ENCODE measurements around the gene TNNT2.

Gene TNNT2

GRCh38 chr1:201389051-201389450 lies 11.6 kb upstream of the TNNT2 start:
- no peaks in the 10 kb centered on the region for H3K9me3 ChIP-seq (ENCODE audit: low read length)
- no peaks in the 10 kb centered on the region for H3K27me3 ChIP-seq (ENCODE audit: control insufficient read depth in 1 of 2, insufficient read depth in 2 of 2, low read length in 2 of 2)
- H3K4me1 ChIP-seq (ENCODE audit: insufficient read depth, low read length), result no peaks in the 10 kb centered on the region
- no peak overlapping the region for H3K4me3 ChIP-seq (ENCODE audit: low read depth in 1 of 2, low read length in 2 of 2)
- H3K9ac ChIP-seq (ENCODE audit: low read length), result no peak overlapping the region
- no peak overlapping the region for H3K27ac ChIP-seq (ENCODE audit: low read depth, low read length)
- no peaks in the 10 kb centered on the region for H3K36me3 ChIP-seq (ENCODE audit: insufficient read depth, low read length)

- Histone ChIP-seq H3K27me3 (ENCODE audit: control insufficient read depth in 1 of 2, insufficient read depth in 2 of 2, low read length in 2 of 2) (no peaks in the 10 kb centered on the region), H3K36me3 (ENCODE audit: insufficient read depth, low read length) (no peaks in the 10 kb centered on the region)
Measured at GRCh38 chr1:201386208-201386607, 8.7 kb upstream of the TNNT2 start.

GRCh38 chr1:201385299-201385891 lies 7.9 kb upstream of the TNNT2 start:
- Histone ChIP-seq H3K4me3 (ENCODE audit: low read depth in 1 of 2, low read length in 2 of 2) (no peak overlapping the region), H3K27ac (ENCODE audit: low read depth, low read length) (no peak overlapping the region), H3K9me3 (ENCODE audit: low read length) (no peaks in the 10 kb centered on the region), H3K4me1 (ENCODE audit: insufficient read depth, low read length) (no peaks in the 10 kb centered on the region), H3K27me3 (ENCODE audit: control insufficient read depth in 1 of 2, insufficient read depth in 2 of 2, low read length in 2 of 2) (no peaks in the 10 kb centered on the region), H3K9ac (ENCODE audit: low read length) (no peak overlapping the region), H3K36me3 (ENCODE audit: insufficient read depth, low read length) (no peaks in the 10 kb centered on the region)

More at GRCh38 chr1:201386208-201386607, 8.7 kb upstream of the TNNT2 start:
- Histone ChIP-seq H3K9ac (ENCODE audit: low read length) (no peak overlapping the region), H3K4me1 (ENCODE audit: insufficient read depth, low read length) (no peaks in the 10 kb centered on the region), H3K27ac (ENCODE audit: low read depth, low read length) (no peak overlapping the region), H3K4me3 (ENCODE audit: low read depth in 1 of 2, low read length in 2 of 2) (no peak overlapping the region), H3K9me3 (ENCODE audit: low read length) (no peaks in the 10 kb centered on the region)

- Histone ChIP-seq H3K4me1 (ENCODE audit: insufficient read depth, low read length) (no peaks in the 10 kb centered on the region), H3K27me3 (ENCODE audit: control insufficient read depth in 1 of 2, insufficient read depth in 2 of 2, low read length in 2 of 2) (no peaks in the 10 kb centered on the region)
Measured at GRCh38 chr1:201384406-201384782, 6.9 kb upstream of the TNNT2 start.

GRCh38 chr1:201383647-201384405 lies 6.3 kb upstream of the TNNT2 start:
- Histone ChIP-seq H3K4me1 (ENCODE audit: insufficient read depth, low read length) (no peaks in the 10 kb centered on the region), H3K4me3 (ENCODE audit: low read depth in 1 of 2, low read length in 2 of 2) (no peak overlapping the region), H3K27me3 (ENCODE audit: control insufficient read depth in 1 of 2, insufficient read depth in 2 of 2, low read length in 2 of 2) (no peaks in the 10 kb centered on the region), H3K9me3 (ENCODE audit: low read length) (no peaks in the 10 kb centered on the region), H3K36me3 (ENCODE audit: insufficient read depth, low read length) (no peaks in the 10 kb centered on the region), H3K9ac (ENCODE audit: low read length) (no peak overlapping the region), H3K27ac (ENCODE audit: low read depth, low read length) (no peak overlapping the region)

More at GRCh38 chr1:201384406-201384782, 6.9 kb upstream of the TNNT2 start:
- Histone ChIP-seq H3K9me3 (ENCODE audit: low read length) (no peaks in the 10 kb centered on the region), H3K9ac (ENCODE audit: low read length) (no peak overlapping the region), H3K27ac (ENCODE audit: low read depth, low read length) (no peak overlapping the region), H3K4me3 (ENCODE audit: low read depth in 1 of 2, low read length in 2 of 2) (no peak overlapping the region), H3K36me3 (ENCODE audit: insufficient read depth, low read length) (no peaks in the 10 kb centered on the region)

GRCh38 chr1:201381130-201381529 lies 3.6 kb upstream of the TNNT2 start:
- no peak overlapping the region for H3K4me3 ChIP-seq (ENCODE audit: low read depth in 1 of 2, low read length in 2 of 2)
- H3K27me3 ChIP-seq (ENCODE audit: control insufficient read depth in 1 of 2, insufficient read depth in 2 of 2, low read length in 2 of 2), result no peaks in the 10 kb centered on the region
- no peaks in the 10 kb centered on the region for H3K36me3 ChIP-seq (ENCODE audit: insufficient read depth, low read length)
- no peaks in the 10 kb centered on the region for H3K9me3 ChIP-seq (ENCODE audit: low read length)
- no peak overlapping the region for H3K9ac ChIP-seq (ENCODE audit: low read length)
- H3K27ac ChIP-seq (ENCODE audit: low read depth, low read length), result no peak overlapping the region
- no peaks in the 10 kb centered on the region for H3K4me1 ChIP-seq (ENCODE audit: insufficient read depth, low read length)

GRCh38 chr1:201379733-201380242 lies 2.3 kb upstream of the TNNT2 start:
- no peaks in the 10 kb centered on the region for H3K9me3 ChIP-seq (ENCODE audit: low read length)
- H3K27ac ChIP-seq (ENCODE audit: low read depth, low read length), result no peak overlapping the region
- no peak overlapping the region for H3K9ac ChIP-seq (ENCODE audit: low read length)
- H3K4me3 ChIP-seq (ENCODE audit: low read depth in 1 of 2, low read length in 2 of 2), result no peak overlapping the region
- no peaks in the 10 kb centered on the region for H3K27me3 ChIP-seq (ENCODE audit: control insufficient read depth in 1 of 2, insufficient read depth in 2 of 2, low read length in 2 of 2)
- H3K36me3 ChIP-seq (ENCODE audit: insufficient read depth, low read length), result no peaks in the 10 kb centered on the region
- no peaks in the 10 kb centered on the region for H3K4me1 ChIP-seq (ENCODE audit: insufficient read depth, low read length)

GRCh38 chr1:201378804-201379203 lies 1.3 kb upstream of the TNNT2 start:
- Histone ChIP-seq H3K9ac (ENCODE audit: low read length) (no peak overlapping the region), H3K9me3 (ENCODE audit: low read length) (no peaks in the 10 kb centered on the region), H3K4me1 (ENCODE audit: insufficient read depth, low read length) (no peaks in the 10 kb centered on the region), H3K4me3 (ENCODE audit: low read depth in 1 of 2, low read length in 2 of 2) (no peak overlapping the region), H3K27ac (ENCODE audit: low read depth, low read length) (no peak overlapping the region), H3K27me3 (ENCODE audit: control insufficient read depth in 1 of 2, insufficient read depth in 2 of 2, low read length in 2 of 2) (no peaks in the 10 kb centered on the region), H3K36me3 (ENCODE audit: insufficient read depth, low read length) (no peaks in the 10 kb centered on the region)

GRCh38 chr1:201376464-201377374 lies 761 bp downstream of the TNNT2 start:
- H3K4me1 ChIP-seq (ENCODE audit: insufficient read depth, low read length), result no peaks in the 10 kb centered on the region
- H3K36me3 ChIP-seq (ENCODE audit: insufficient read depth, low read length), result no peaks in the 10 kb centered on the region
- H3K27ac ChIP-seq (ENCODE audit: low read depth, low read length), result no peak overlapping the region
- no peaks in the 10 kb centered on the region for H3K9me3 ChIP-seq (ENCODE audit: low read length)
- no peak overlapping the region for H3K4me3 ChIP-seq (ENCODE audit: low read depth in 1 of 2, low read length in 2 of 2)
- H3K9ac ChIP-seq (ENCODE audit: low read length), result no peak overlapping the region
- no peaks in the 10 kb centered on the region for H3K27me3 ChIP-seq (ENCODE audit: control insufficient read depth in 1 of 2, insufficient read depth in 2 of 2, low read length in 2 of 2)

- Histone ChIP-seq H3K27ac (ENCODE audit: low read depth, low read length) (no peak overlapping the region), H3K36me3 (ENCODE audit: insufficient read depth, low read length) (no peaks in the 10 kb centered on the region), H3K9me3 (ENCODE audit: low read length) (no peaks in the 10 kb centered on the region), H3K27me3 (ENCODE audit: control insufficient read depth in 1 of 2, insufficient read depth in 2 of 2, low read length in 2 of 2) (peaks cover 0 to under 1% of the 10 kb centered on the region in 2 donors), H3K9ac (ENCODE audit: low read length) (no peak overlapping the region), H3K4me3 (ENCODE audit: low read depth in 1 of 2, low read length in 2 of 2) (no peak overlapping the region), H3K4me1 (ENCODE audit: insufficient read depth, low read length) (no peaks in the 10 kb centered on the region)
Measured at GRCh38 chr1:201376107-201376463, 1.4 kb downstream of the TNNT2 start.

GRCh38 chr1:201375169-201375568 lies 2.3 kb downstream of the TNNT2 start:
- H3K27ac ChIP-seq (ENCODE audit: low read depth, low read length), result no peak overlapping the region
- no peaks in the 10 kb centered on the region for H3K4me1 ChIP-seq (ENCODE audit: insufficient read depth, low read length)
- H3K4me3 ChIP-seq (ENCODE audit: low read depth in 1 of 2, low read length in 2 of 2), result no peak overlapping the region
- H3K9me3 ChIP-seq (ENCODE audit: low read length), result no peaks in the 10 kb centered on the region
- peaks cover 0 to 4% of the 10 kb centered on the region in 2 donors for H3K27me3 ChIP-seq (ENCODE audit: control insufficient read depth in 1 of 2, insufficient read depth in 2 of 2, low read length in 2 of 2)
- no peaks in the 10 kb centered on the region for H3K36me3 ChIP-seq (ENCODE audit: insufficient read depth, low read length)
- no peak overlapping the region for H3K9ac ChIP-seq (ENCODE audit: low read length)

All from muscle layer of colon (tissue), 2 donors.